HCT116 (cell line): ENCODE data around the gene KCNJ14. TPM values are rescaled to one million over a fixed set of nuclear protein-coding genes. Genes with fewer than 3 reads are reported as not detected.

Source experiments
- ATAC-seq: fragments of 200-7000 bp; cut with Tn5 transposase; 2 replicates; pipeline ENCODE4 v1.9.1; 2020; ENCODE audit warnings: mild to moderate bottlenecking, moderate library complexity
- BruUV-seq: library from RNA; stranded (reverse); fragments of 400-500 nt; replicated peaks from 2 replicates; lab custom pipeline; 2021; lab: Mats Ljungman, UMichigan
- CTCF ChIA-PET: fragments of 300-600 bp; sonication (Branson Sonifier 250); formaldehyde crosslinking; loops from one replicate; lab custom pipeline; 2021; ENCODE audit warnings: antibody characterized with exemption; lab: Charles Lee
- POLR2A ChIA-PET: fragments of 300-600, 350-600 bp; sonication (Branson Sonifier 250); formaldehyde crosslinking; loops from one replicate; lab custom pipeline; 2021; ENCODE audit warnings: antibody characterized with exemption; lab: Charles Lee
- RAD21 ChIA-PET, 2 experiments: fragments of 300-600 bp; sonication (Branson Sonifier 250); formaldehyde crosslinking; loops; one replicate each; lab custom pipeline; 2023; ENCODE audit warnings: low total read pairs in 2 of 2; ENCODE audit not compliant: uncharacterized antibody in 2 of 2, unreplicated experiment in 2 of 2, low non-redundant PET in 1 of 2; lab: Charles Lee
- DNase-seq: peaks from one replicate; pipeline ENCODE4 v3.0.0-alpha.2; 2010; ENCODE audit warnings: low read depth, low spot score
- H2AFZ ChIP-seq: fragments of 200-600 bp; shearing (Covaris generic), sonication (generic); 2 replicates; pipeline ENCODE4 v1.6.1; 2017; ENCODE audit warnings: low read depth, mixed run types, mixed read lengths, antibody characterized with exemption, low read length; ENCODE audit not compliant: poor library complexity, severe bottlenecking
- H3K27ac ChIP-seq: 2 replicates; pipeline ENCODE4 v1.5.1; 2012; ENCODE audit warnings: low read depth, low read length
- H3K27me3 ChIP-seq: fragments of 200-600 bp; sonication (generic); 2 replicates; pipeline ENCODE4 v1.6.1; 2016; ENCODE audit warnings: mixed run types, low read length, mixed read lengths; ENCODE audit not compliant: insufficient read depth
- H3K36me3 ChIP-seq, 2 experiments: fragments of 200-500 bp in 1 of 2; fragments of 200-600 bp in 1 of 2; sonication (Bioruptor generic) in 1 of 2; sonication (generic) in 1 of 2; 2 replicates each; pipeline versions ENCODE4 v1.5.1 to v1.6.1; 2014 to 2016; ENCODE audit warnings: low read length in 2 of 2, inconsistent platforms in 1 of 2, mixed read lengths in 1 of 2, mixed run types in 1 of 2; ENCODE audit not compliant: insufficient read depth in 2 of 2, control insufficient read depth in 1 of 2
- H3K4me1 ChIP-seq, 2 experiments: fragments of 200-600 bp in 1 of 2; sonication (generic) in 1 of 2; 2 replicates each; pipeline versions ENCODE4 v1.5.1 to v1.6.1; 2012 to 2017; ENCODE audit warnings: low read length in 2 of 2, inconsistent platforms in 1 of 2, mild to moderate bottlenecking in 1 of 2, mixed read lengths in 1 of 2, mixed run types in 1 of 2, moderate library complexity in 1 of 2; ENCODE audit not compliant: insufficient read depth in 2 of 2, control insufficient read depth in 1 of 2
- H3K4me2 ChIP-seq: fragments of 200-600 bp; sonication (generic); 2 replicates; pipeline ENCODE4 v1.6.1; 2017; ENCODE audit warnings: mixed run types, low read length, mixed read lengths
- H3K4me3 ChIP-seq, 2 experiments: fragments of 200-600 bp in 1 of 2; sonication (generic) in 1 of 2; replicated peaks in 1 of 2; 2 replicates each; pipeline ENCODE4 v1.5.1; 2011 to 2016; ENCODE audit warnings: low read length in 2 of 2, control low read depth in 1 of 2, low read depth in 1 of 2, mild to moderate bottlenecking in 1 of 2, mixed read lengths in 1 of 2, mixed run types in 1 of 2
- H3K79me2 ChIP-seq: fragments of 200-600 bp; sonication (generic); 2 replicates; pipeline ENCODE4 v1.6.1; 2017; ENCODE audit warnings: mild to moderate bottlenecking, mixed run types, low read length, moderate library complexity, mixed read lengths; ENCODE audit not compliant: insufficient read depth
- H3K9ac ChIP-seq: fragments of 200-600 bp; sonication (generic); 2 replicates; pipeline ENCODE4 v1.6.1; 2016; ENCODE audit warnings: low read length, mixed read lengths
- H3K9me2 ChIP-seq: fragments of 200-600 bp; sonication (generic), shearing (Covaris generic); 2 replicates; pipeline ENCODE4 v1.6.1; 2017; ENCODE audit warnings: mixed run types, mild to moderate bottlenecking, moderate library complexity; ENCODE audit not compliant: insufficient read depth
- H3K9me3 ChIP-seq, 2 experiments: fragments of 200-500 bp in 1 of 2; fragments of 200-600 bp in 1 of 2; sonication (Bioruptor generic) in 1 of 2; sonication (generic) in 1 of 2; 2 replicates each; pipeline ENCODE4 v1.6.1; 2014 to 2017; ENCODE audit warnings: low read length in 2 of 2, mixed read lengths in 2 of 2, inconsistent platforms in 1 of 2, low read depth in 1 of 2, mild to moderate bottlenecking in 1 of 2, mixed run types in 1 of 2, moderate library complexity in 1 of 2; ENCODE audit not compliant: control insufficient read depth in 1 of 2, insufficient read depth in 1 of 2
- H4K20me1 ChIP-seq: fragments of 200-600 bp; sonication (generic), shearing (Covaris generic); 2 replicates; pipeline ENCODE4 v1.6.1; 2017; ENCODE audit warnings: mixed run types, mild to moderate bottlenecking, moderate library complexity; ENCODE audit not compliant: insufficient read depth
- ATF3 ChIP-seq: IDR thresholded peaks from 2 replicates; pipeline ENCODE4 v1.6.1; 2012
- CEBPB ChIP-seq: IDR thresholded peaks from 2 replicates; pipeline ENCODE4 v1.6.1; 2012; ENCODE audit warnings: low read depth
- CTCF ChIP-seq, 3 experiments: fragments of 200-600 bp in 1 of 3; sonication (generic) in 1 of 3; IDR thresholded peaks in 2 of 3; conservative IDR thresholded peaks in 1 of 3; 2 replicates each; pipeline ENCODE4 v1.5.1; 2012 to 2017; ENCODE audit warnings: low read depth in 2 of 3, low read length in 2 of 3, antibody characterized with exemption in 1 of 3, borderline replicate concordance in 1 of 3, control low read depth in 1 of 3, mild to moderate bottlenecking in 1 of 3, mixed read lengths in 1 of 3, mixed run types in 1 of 3, moderate library complexity in 1 of 3; ENCODE audit not compliant: insufficient read depth in 1 of 3
- ELF1 ChIP-seq: IDR thresholded peaks from 2 replicates; pipeline ENCODE4 v1.6.1; 2012; ENCODE audit warnings: low read depth, borderline replicate concordance
- JUND ChIP-seq: IDR thresholded peaks from 2 replicates; pipeline ENCODE4 v1.6.1; 2012
- SP1 ChIP-seq: IDR thresholded peaks from 2 replicates; pipeline ENCODE4 v1.6.1; 2012; ENCODE audit warnings: low read depth
- TCF7L2 ChIP-seq: IDR thresholded peaks from 2 replicates; pipeline ENCODE4 v1.7.0; 2011; ENCODE audit warnings: borderline replicate concordance, inconsistent platforms; ENCODE audit not compliant: insufficient read depth, insufficient read length; ENCODE audit errors: extremely low read depth
- ZBTB33 ChIP-seq: IDR thresholded peaks from 2 replicates; pipeline ENCODE4 v1.6.1; 2011; ENCODE audit warnings: mild to moderate bottlenecking, low read length, moderate library complexity; ENCODE audit not compliant: insufficient replicate concordance; ENCODE audit errors: extremely low read depth
- ZFX ChIP-seq: fragments of 450-650 bp; IDR thresholded peaks from 2 replicates; pipeline ENCODE4 v1.6.1; 2017
- intact Hi-C: fragments of 100-400 bp; cut with micrococcal nuclease; formaldehyde crosslinking; loops from 2 replicates; pipeline ENCODE4 v1.10.0; 2022
- total RNA-seq: library from RNA; stranded (reverse); gene quantifications from one replicate; pipeline ENCODE4 v1.2.1, GENCODE V29; 2021; ENCODE audit not compliant: unreplicated experiment

The KCNJ14 gene
- total RNA-seq, 1 experiment from 2014 or later: 2.5 TPM

- intact Hi-C loops: no loop called here
- H2AFZ ChIP-seq: no peak overlapping the region
- ChIA-PET CTCF (no interaction called here), POLR2A (no interaction called here), RAD21 (no interaction called here)
- H3K4me1 ChIP-seq: peaks cover 0 to 15% of the 10 kb centered on the region in 2 experiments; a peak in 2 of 4 replicates
- H3K27ac ChIP-seq: no peak overlapping the region
- no peak overlapping the region for H3K4me2 ChIP-seq
- H3K9ac ChIP-seq: no peak overlapping the region
- DNase-seq (no peak), ATAC-seq (no peak)
- H3K9me3 ChIP-seq: no peaks in the 10 kb centered on the region
- H3K36me3 ChIP-seq: peaks cover 12 to 37% of the 10 kb centered on the region in 2 experiments; a peak in 3 of 4 replicates
- H3K27me3 ChIP-seq: no peaks in the 10 kb centered on the region
- no peaks in the 10 kb centered on the region for H3K9me2 ChIP-seq
- no TSS peak for BruUV-seq
- H3K79me2 ChIP-seq: no peaks in the 10 kb centered on the region
- TF ChIP-seq ZFX: no peak
- H3K4me3 ChIP-seq: no peak overlapping the region
- no peaks in the 10 kb centered on the region for H4K20me1 ChIP-seq
Measured at GRCh38 chr19:48478339-48479256, 23.2 kb downstream of the KCNJ14 start.

- no peaks in the 10 kb centered on the region for H3K79me2 ChIP-seq
- no peaks in the 10 kb centered on the region for H3K9me3 ChIP-seq
- no peak overlapping the region for H3K4me2 ChIP-seq
- TF ChIP-seq ZBTB33 (no peak), TCF7L2 (no peak), CEBPB (no peak), ZFX (no peak), JUND (no peak), CTCF (IDR thresholded peaks at IDR 0.05 in 2 of 3, conservative IDR thresholded peaks at IDR 0.05 in 1 of 3; ENCODE audit: borderline replicate concordance in 1 of 3, insufficient read depth in 1 of 3, low read depth in 2 of 3, low read length in 2 of 3) (no peak), ELF1 (no peak), ATF3 (no peak), SP1 (no peak)
- H3K9me2 ChIP-seq: no peaks in the 10 kb centered on the region
- H2AFZ ChIP-seq: no peak overlapping the region
- BruUV-seq: no TSS peak
- H3K9ac ChIP-seq: no peak overlapping the region
- ChIA-PET RAD21 (no interaction called here), CTCF (no interaction called here), POLR2A (no interaction called here)
- peaks cover 3 to 33% of the 10 kb centered on the region in 2 experiments; a peak in 1 of 4 replicates for H3K36me3 ChIP-seq
- no peak overlapping the region; the same call in 1 of the 2 replicates for H3K27ac ChIP-seq
- H3K4me3 ChIP-seq: no peak overlapping the region
- no peaks in the 10 kb centered on the region for H4K20me1 ChIP-seq
- H3K27me3 ChIP-seq: no peaks in the 10 kb centered on the region
- peaks cover 0 to 18% of the 10 kb centered on the region in 2 experiments; a peak in 2 of 4 replicates for H3K4me1 ChIP-seq
- ATAC-seq: no peak
- DNase-seq: no peak
- intact Hi-C loops: no loop called here
Measured at GRCh38 chr19:48479686-48480085, 24.3 kb downstream of the KCNJ14 start.
